GM19025 (cell line): Measurements from ENCODE around the gene TBC1D14.
"Not testable (repeated sequence)": the region's sequence is repeated elsewhere in the genome, so short reads cannot be mapped to it uniquely, and the experiment has no call there.

Experiments used
- ATAC-seq: cut with Tn5 transposase; IDR thresholded peaks from one replicate; pipeline ENCODE4 v1.9.1; 2021; ENCODE audit warnings: mild to moderate bottlenecking, low read depth, moderate library complexity; ENCODE audit not compliant: unreplicated experiment

TBC1D14 gene

GRCh38 chr4:7073526-7074390, 164.1 kb downstream of the TBC1D14 start:
- ATAC-seq, result no peak

GRCh38 chr4:7074426-7074825, 164.8 kb downstream of the TBC1D14 start:
- no peak for ATAC-seq

GRCh38 chr4:7075962-7076695, 166.5 kb downstream of the TBC1D14 start:
- no peak for ATAC-seq

- ATAC-seq, result no peak
These were observed 167.1 kb downstream of the TBC1D14 start for GRCh38 chr4:7076696-7077082.

- ATAC-seq, result no peak
These were observed 167.7 kb downstream of the TBC1D14 start for GRCh38 chr4:7077371-7077770.

- ATAC-seq, result no peak
These were observed 168.4 kb downstream of the TBC1D14 start for GRCh38 chr4:7078025-7078424.

- not testable (repeated sequence) for ATAC-seq
These were observed 169.9 kb downstream of the TBC1D14 start for GRCh38 chr4:7079483-7079882.

- ATAC-seq, result not testable (repeated sequence)
These were observed 170.3 kb downstream of the TBC1D14 start for GRCh38 chr4:7079909-7080308.
